Measurements from ENCODE around the gene RAPGEF4. TPM values are rescaled to one million over a fixed set of nuclear protein-coding genes. Genes with fewer than 3 reads are reported as not detected.

Gene RAPGEF4
- total RNA-seq, 1 experiment from 2014 or later: 1.4 TPM

- Histone ChIP-seq H3K23ac (ENCODE audit: insufficient read length, low read depth, low read length) (no peak overlapping the region), H2BK20ac (ENCODE audit: low read depth, low read length, poor library complexity, severe bottlenecking) (no peak overlapping the region), H4K20me1 (ENCODE audit: control insufficient read depth, insufficient read depth, insufficient read length) (no peaks in the 10 kb centered on the region), H3T11ph (ENCODE audit: low read length) (no peak overlapping the region), H2AFZ (ENCODE audit: low read length) (no peak overlapping the region), H3K23me2 (ENCODE audit: insufficient read length, low read depth, low read length, poor library complexity, severe bottlenecking) (no peaks in the 10 kb centered on the region), H4K91ac (ENCODE audit: insufficient read length, low read depth, low read length) (no peak overlapping the region), H3K18ac (ENCODE audit: insufficient read length, low read depth, low read length) (no peak overlapping the region), H3K9me3 (ENCODE audit: control insufficient read depth, low read depth, low read length) (no peaks in the 10 kb centered on the region), H2BK15ac (ENCODE audit: low read depth, low read length) (no peak overlapping the region), H3K9ac (ENCODE audit: extremely low read depth, insufficient read length, low read length) (no peak overlapping the region), H3K79me1 (ENCODE audit: insufficient read depth, low read depth, low read length, poor library complexity, severe bottlenecking) (no peaks in the 10 kb centered on the region), H3K27ac (ENCODE audit: insufficient read length, low read depth, low read length) (no peak overlapping the region), H4K5ac (ENCODE audit: insufficient read length, low read depth, low read length) (no peak overlapping the region), H3K4me2 (ENCODE audit: insufficient read depth, insufficient read length, low read length) (no peak overlapping the region), H3K79me2 (ENCODE audit: insufficient read depth, low read length) (no peaks in the 10 kb centered on the region), H3K4me1 (ENCODE audit: insufficient read depth, low read length) (no peaks in the 10 kb centered on the region), H2AK5ac (ENCODE audit: insufficient read length, low read length) (no peak overlapping the region), H2BK120ac (ENCODE audit: low read depth, low read length, poor library complexity, severe bottlenecking) (no peak overlapping the region), H3K14ac (ENCODE audit: insufficient read depth, low read length) (no peak overlapping the region), H3K56ac (ENCODE audit: insufficient read length, low read depth, low read length) (no peak overlapping the region), H2BK12ac (ENCODE audit: insufficient read length, low read depth, low read length) (no peak overlapping the region), H4K8ac (replicated peaks; ENCODE audit: insufficient read length, low read depth, low read length) (no peak overlapping the region), H3K4ac (ENCODE audit: low read depth, low read length) (no peak overlapping the region), H2BK5ac (ENCODE audit: insufficient read length, low read length) (no peak overlapping the region), H3K27me3 (ENCODE audit: insufficient read depth, low read length) (no peaks in the 10 kb centered on the region)
- no peaks in the 10 kb centered on the region for H3K9me3 Mint-ChIP-seq
- no peaks in the 10 kb centered on the region for H3K36me3 Mint-ChIP-seq (ENCODE audit: insufficient read depth in 1 of 3, low read depth in 3 of 3)
- DNase-seq: no peak
- H3K4me1 Mint-ChIP-seq: peaks cover 17 to 18% of the 10 kb centered on the region in 2 experiments
- no peak for TF ChIP-seq CTCF (conservative IDR thresholded peaks at IDR 0.05)
- H3K27ac Mint-ChIP-seq: no peak overlapping the region; a peak in 1 of 7 replicates
- H3K4me3 Mint-ChIP-seq: no peak overlapping the region
- H3K27me3 Mint-ChIP-seq (ENCODE audit: low read depth): no peaks in the 10 kb centered on the region; the same call in 1 of the 2 replicates
- WGBS (ENCODE audit: extremely low coverage, insufficient read length, low lambda C conversion rate): no CpG with 5 or more reads among the region's 2 CpGs
These were observed 227.2 kb downstream of the RAPGEF4 start for GRCh38 chr2:172962824-172963223.
